ENCODE data around the gene C1orf87.

DNA sequence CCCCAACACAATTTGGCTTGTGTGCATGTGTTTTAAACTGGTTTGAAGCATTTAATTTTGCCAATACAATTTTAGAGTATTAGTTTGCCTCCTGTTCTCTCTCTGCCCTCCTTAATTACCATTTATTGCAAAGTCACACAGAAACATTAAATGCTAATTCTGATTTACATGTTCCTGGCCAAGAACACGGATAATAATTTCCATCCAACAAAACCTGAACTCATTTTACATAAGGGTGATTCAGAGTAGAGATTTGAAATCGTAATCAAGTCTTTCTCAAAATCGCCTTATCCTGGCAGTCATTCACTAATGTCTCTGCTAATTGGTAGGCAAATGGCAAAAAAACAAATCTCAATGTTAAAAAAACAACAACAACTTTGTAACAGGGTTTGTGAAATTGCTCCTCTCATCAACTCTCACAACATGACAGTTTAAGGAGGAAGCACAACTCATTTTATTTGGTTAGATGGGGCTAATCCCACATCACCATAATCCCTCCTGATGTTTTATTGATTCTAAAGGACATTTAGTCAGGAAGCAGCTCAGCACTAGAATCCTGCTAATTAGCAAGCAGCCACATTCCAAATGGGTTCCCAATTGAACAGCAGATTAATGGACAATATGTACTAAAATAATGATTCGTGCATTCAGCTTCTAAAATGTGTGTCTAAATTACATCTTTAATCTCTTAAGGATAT is 55.9 kb downstream of the C1orf87 start:
- TF ChIP-seq POLR2A (IDR thresholded peaks at IDR 0.05): no peak
- TF ChIP-seq, protein P1, sequence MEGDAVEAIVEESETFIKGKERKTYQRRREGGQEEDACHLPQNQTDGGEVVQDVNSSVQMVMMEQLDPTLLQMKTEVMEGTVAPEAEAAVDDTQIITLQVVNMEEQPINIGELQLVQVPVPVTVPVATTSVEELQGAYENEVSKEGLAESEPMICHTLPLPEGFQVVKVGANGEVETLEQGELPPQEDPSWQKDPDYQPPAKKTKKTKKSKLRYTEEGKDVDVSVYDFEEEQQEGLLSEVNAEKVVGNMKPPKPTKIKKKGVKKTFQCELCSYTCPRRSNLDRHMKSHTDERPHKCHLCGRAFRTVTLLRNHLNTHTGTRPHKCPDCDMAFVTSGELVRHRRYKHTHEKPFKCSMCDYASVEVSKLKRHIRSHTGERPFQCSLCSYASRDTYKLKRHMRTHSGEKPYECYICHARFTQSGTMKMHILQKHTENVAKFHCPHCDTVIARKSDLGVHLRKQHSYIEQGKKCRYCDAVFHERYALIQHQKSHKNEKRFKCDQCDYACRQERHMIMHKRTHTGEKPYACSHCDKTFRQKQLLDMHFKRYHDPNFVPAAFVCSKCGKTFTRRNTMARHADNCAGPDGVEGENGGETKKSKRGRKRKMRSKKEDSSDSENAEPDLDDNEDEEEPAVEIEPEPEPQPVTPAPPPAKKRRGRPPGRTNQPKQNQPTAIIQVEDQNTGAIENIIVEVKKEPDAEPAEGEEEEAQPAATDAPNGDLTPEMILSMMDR (IDR thresholded peaks at IDR 0.05): no peak

All from heart left ventricle (tissue), 13 donors.